SK-N-SH (cell line): ENCODE results near the gene TRAPPC12. TPM values are rescaled to one million over a fixed set of nuclear protein-coding genes. Genes with fewer than 3 reads are reported as not detected.

Source experiments
- CTCF ChIA-PET: fragments of 300-600, 350-600 bp; formaldehyde crosslinking; extraction: SDS; loops from one replicate; lab custom pipeline; 2021; lab: Yijun Ruan, JAX
- POLR2A ChIA-PET: fragments of 350-600 bp; sonication (Branson Sonifier 250); formaldehyde crosslinking; extraction: SDS; loops from one replicate; lab custom pipeline; 2020; ENCODE audit warnings: antibody characterized with exemption, inconsistent platforms; lab: Yijun Ruan, JAX
- DNase-seq: peaks from one replicate; pipeline ENCODE4 v3.0.0; 2012
- H2AFZ ChIP-seq: fragments of 200-600 bp; sonication (generic); 2 replicates; pipeline ENCODE4 v1.8.1; 2016; ENCODE audit warnings: antibody characterized with exemption, mild to moderate bottlenecking, low read depth
- H3F3A ChIP-seq: fragments of 200-600 bp; sonication (generic); replicated peaks from 2 replicates; pipeline ENCODE3; 2016; ENCODE audit warnings: antibody characterized with exemption, mild to moderate bottlenecking; ENCODE audit not compliant: insufficient read depth
- H3K27ac ChIP-seq, 2 experiments: fragments of 200-500 bp in 1 of 2; fragments of 200-600 bp in 1 of 2; sonication (Bioruptor generic) in 1 of 2; sonication (generic), shearing (Covaris generic) in 1 of 2; 2 replicates each; pipeline versions ENCODE4 v1.5.1 to v1.6.1; 2014 to 2016; ENCODE audit warnings: low read depth in 2 of 2, inconsistent platforms in 1 of 2, low read length in 1 of 2, mild to moderate bottlenecking in 1 of 2, mixed read lengths in 1 of 2
- H3K27me3 ChIP-seq: fragments of 200-600 bp; sonication (generic), shearing (Covaris generic); 2 replicates; pipeline ENCODE4 v1.6.1; 2016; ENCODE audit warnings: mixed run types; ENCODE audit not compliant: insufficient read depth
- H3K36me3 ChIP-seq, 2 experiments: fragments of 200-500 bp in 1 of 2; fragments of 200-600 bp in 1 of 2; sonication (Bioruptor generic) in 1 of 2; sonication (generic) in 1 of 2; replicated peaks in 1 of 2; 2 replicates each; pipeline versions ENCODE3 to v1.5.1; 2014 to 2016; ENCODE audit warnings: low read length in 1 of 2, mild to moderate bottlenecking in 1 of 2; ENCODE audit not compliant: insufficient read depth in 2 of 2, control insufficient read depth in 1 of 2
- H3K4me1 ChIP-seq, 2 experiments: fragments of 200-500 bp in 1 of 2; fragments of 200-600 bp in 1 of 2; sonication (Bioruptor generic) in 1 of 2; sonication (generic), shearing (Covaris generic) in 1 of 2; 2 replicates each; pipeline versions ENCODE4 v1.5.1 to v1.6.1; 2014 to 2016; ENCODE audit warnings: low read depth in 1 of 2, low read length in 1 of 2, mixed run types in 1 of 2; ENCODE audit not compliant: insufficient read depth in 2 of 2, control insufficient read depth in 1 of 2
- H3K4me2 ChIP-seq: fragments of 200-600 bp; sonication (generic), shearing (Covaris generic); 2 replicates; pipeline ENCODE4 v1.6.1; 2017; ENCODE audit warnings: mixed run types
- H3K4me3 ChIP-seq, 2 experiments: fragments of 200-500 bp in 1 of 2; fragments of 200-600 bp in 1 of 2; sonication (Bioruptor generic) in 1 of 2; sonication (generic), shearing (Covaris generic) in 1 of 2; 2 replicates each; pipeline versions ENCODE4 v1.5.1 to v1.8.1; 2014 to 2016; ENCODE audit warnings: low read depth in 2 of 2, inconsistent platforms in 1 of 2, low read length in 1 of 2, mild to moderate bottlenecking in 1 of 2, mixed read lengths in 1 of 2, moderate library complexity in 1 of 2
- H3K79me2 ChIP-seq: fragments of 200-600 bp; sonication (generic); 2 replicates; pipeline ENCODE4 v1.8.1; 2017; ENCODE audit warnings: mild to moderate bottlenecking; ENCODE audit not compliant: insufficient read depth
- H3K9ac ChIP-seq: fragments of 200-600 bp; sonication (generic); 2 replicates; pipeline ENCODE4 v1.6.1; 2017; ENCODE audit warnings: mixed run types
- H3K9me2 ChIP-seq: fragments of 200-600 bp; sonication (generic); 2 replicates; pipeline ENCODE4 v1.6.1; 2017; ENCODE audit warnings: mixed run types
- H3K9me3 ChIP-seq: fragments of 200-600 bp; sonication (generic); 2 replicates; pipeline ENCODE4 v1.6.1; 2017; ENCODE audit warnings: mixed run types, mild to moderate bottlenecking, moderate library complexity
- H4K20me1 ChIP-seq: fragments of 200-600 bp; sonication (generic); 2 replicates; pipeline ENCODE4 v1.6.1; 2017; ENCODE audit warnings: mild to moderate bottlenecking, mixed run types; ENCODE audit not compliant: insufficient read depth
- CHD2 ChIP-seq: fragments of 150-350 bp; IDR thresholded peaks from 2 replicates; pipeline ENCODE4 v1.6.1; 2018; ENCODE audit warnings: low read length; ENCODE audit not compliant: partially characterized antibody
- CTCF ChIP-seq: fragments of 200-600 bp; sonication (generic); IDR thresholded peaks from 2 replicates; pipeline ENCODE4 v1.6.1; 2017; ENCODE audit warnings: antibody characterized with exemption, mild to moderate bottlenecking, moderate library complexity
- FOSL2 ChIP-seq: IDR thresholded peaks from 2 replicates; pipeline ENCODE4 v1.4.0; 2012; ENCODE audit warnings: low read depth, mild to moderate bottlenecking, moderate library complexity, borderline replicate concordance
- GATA2 ChIP-seq: sonication (generic); formaldehyde crosslinking; IDR thresholded peaks from 2 replicates; pipeline ENCODE4 v1.5.0; 2020; ENCODE audit warnings: mild to moderate bottlenecking, missing genetic modification reagents
- JUND ChIP-seq: IDR thresholded peaks from 2 replicates; pipeline ENCODE4 v1.4.0; 2012
- REST ChIP-seq: IDR thresholded peaks from 2 replicates; pipeline ENCODE4 v1.6.1; 2012; ENCODE audit warnings: mild to moderate bottlenecking, low read depth, low read length, moderate library complexity
- RXRA ChIP-seq: IDR thresholded peaks from 2 replicates; pipeline ENCODE4 v1.4.0; 2012; ENCODE audit warnings: low read depth, mild to moderate bottlenecking, borderline replicate concordance
- SIN3A ChIP-seq: IDR thresholded peaks from 2 replicates; pipeline ENCODE4 v1.6.1; 2012; ENCODE audit warnings: low read depth, mild to moderate bottlenecking, low read length, moderate library complexity, borderline replicate concordance
- USF2 ChIP-seq: fragments of 150-350 bp; IDR thresholded peaks from 2 replicates; pipeline ENCODE4 v1.6.1; 2017; ENCODE audit warnings: antibody characterized with exemption, low read length, low read depth, borderline replicate concordance
- YY1 ChIP-seq: IDR thresholded peaks from 2 replicates; pipeline ENCODE4 v1.4.0; 2012; ENCODE audit warnings: low read depth, mild to moderate bottlenecking
- WGBS: methylation state at CpG from one replicate; pipeline ENCODE4 v1.1.6; 2017; ENCODE audit warnings: low lambda C conversion rate; 5-methylcytosine and 5-hydroxymethylcytosine counted together
- polyA plus RNA-seq, 3 experiments: library from polyadenylated mRNA; depleted of rRNA; stranded (reverse); fragments of >200 nt; gene quantifications; 2 replicates each; pipeline ENCODE4 v1.2.3, GENCODE V29; 2012

The TRAPPC12 gene
- polyA plus RNA-seq, 1 of the 3 experiments (the other 2 are of a cell fraction): 83.3 TPM

- Histone ChIP-seq H4K20me1 (no peaks in the 10 kb centered on the region), H3K9me3 (no peaks in the 10 kb centered on the region), H3K4me3 (no peak overlapping the region), H3K79me2 (peaks cover 15% of the 10 kb centered on the region; the same call in 1 of the 2 replicates), H2AFZ (no peak overlapping the region), H3K27ac (no peak overlapping the region; a peak in 1 of 4 replicates), H3K27me3 (no peaks in the 10 kb centered on the region), H3K4me2 (no peak overlapping the region), H3K9me2 (no peaks in the 10 kb centered on the region), H3F3A (no peaks in the 10 kb centered on the region), H3K36me3 (peaks cover 27 to 61% of the 10 kb centered on the region in 2 experiments), H3K4me1 (peaks cover 0 to 15% of the 10 kb centered on the region in 2 experiments; a peak in 2 of 4 replicates), H3K9ac (no peak overlapping the region)
- TF ChIP-seq CHD2 (no peak), FOSL2 (no peak), CTCF (peak; percentile 7; the same call in 1 of the 2 replicates), REST (no peak), SIN3A (no peak), USF2 (no peak), RXRA (no peak)
- 94% methylated on average over 18 of the region's 18 CpGs for WGBS
- no peak for DNase-seq
- CTCF ChIA-PET: interaction anchor here (0.7 to 7.9 kb wide), 7 partner anchors 10 to 1588 kb away, joined by 3 to 49 read pairs (median 3); no protein-coding TSS in a partner anchor
- POLR2A ChIA-PET: no interaction called here
Observed at GRCh38 chr2:3443506-3444084, 64.1 kb downstream of the TRAPPC12 start.

GRCh38 chr2:3445891-3446290 is 66.4 kb downstream of the TRAPPC12 start:
- no peak for DNase-seq
- H3K9me2 ChIP-seq: no peaks in the 10 kb centered on the region
- TF ChIP-seq GATA2 (CRISPR knock-in tag) (no peak), REST (no peak), YY1 (no peak), JUND (no peak)
- no peaks in the 10 kb centered on the region for H4K20me1 ChIP-seq
- peaks cover 15% of the 10 kb centered on the region; the same call in 1 of the 2 replicates for H3K79me2 ChIP-seq
- H3F3A ChIP-seq: no peaks in the 10 kb centered on the region
- ChIA-PET CTCF (interaction anchor here (7.9 kb wide), 1 partner anchor 22 kb away, joined by 49 read pairs; no protein-coding TSS in a partner anchor), POLR2A (no interaction called here)
- H3K4me2 ChIP-seq: no peak overlapping the region
- peaks cover 0 to 29% of the 10 kb centered on the region in 2 experiments; a peak in 2 of 4 replicates for H3K4me1 ChIP-seq
- H3K9me3 ChIP-seq: no peaks in the 10 kb centered on the region
- 95% methylated on average over 11 of the region's 11 CpGs for WGBS
- peaks cover 35 to 82% of the 10 kb centered on the region in 2 experiments for H3K36me3 ChIP-seq
- no peaks in the 10 kb centered on the region for H3K27me3 ChIP-seq
- no peak overlapping the region for H3K9ac ChIP-seq
- no peak overlapping the region for H3K27ac ChIP-seq
- no peak overlapping the region for H3K4me3 ChIP-seq
- H2AFZ ChIP-seq: no peak overlapping the region
